Measurements from ENCODE around the gene COL25A1. TPM values are rescaled to one million over a fixed set of nuclear protein-coding genes. Genes with fewer than 3 reads are reported as not detected.
A peak's percentile ranks its signal among the peaks of the same experiment; 100 is the strongest.
"Not testable (repeated sequence)": the region's sequence is repeated elsewhere in the genome, so short reads cannot be mapped to it uniquely, and the experiment has no call there.

Gene COL25A1
- total RNA-seq, 1 donor from 2014 or later, result 8.6 TPM

GRCh38 chr4:108950158-108950915 lies 352.1 kb downstream of the COL25A1 start:
- DNase-seq, result no peak

DNA sequence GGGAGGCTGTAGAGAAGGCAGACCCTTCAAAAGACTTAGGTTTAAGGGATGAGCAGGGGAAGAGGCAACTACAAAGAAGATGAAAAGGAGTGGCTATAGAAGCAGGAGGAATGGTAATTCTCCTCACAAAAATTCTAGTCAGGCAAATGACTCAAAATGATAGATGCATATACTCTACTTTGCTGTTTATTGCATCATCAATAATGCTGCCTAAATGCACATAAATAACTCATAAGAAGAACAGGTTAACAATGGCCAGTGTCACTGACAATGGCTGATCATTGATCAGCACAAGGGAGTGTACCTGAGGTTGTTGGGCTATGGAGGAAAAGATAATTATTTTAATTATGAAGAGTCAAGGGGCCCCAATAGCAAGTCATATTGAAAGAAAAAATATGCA lies 354.9 kb downstream of the COL25A1 start:
- no peak for DNase-seq

- DNase-seq, result no peak
Observed at GRCh38 chr4:108946237-108946636, 356.2 kb downstream of the COL25A1 start.

DNA sequence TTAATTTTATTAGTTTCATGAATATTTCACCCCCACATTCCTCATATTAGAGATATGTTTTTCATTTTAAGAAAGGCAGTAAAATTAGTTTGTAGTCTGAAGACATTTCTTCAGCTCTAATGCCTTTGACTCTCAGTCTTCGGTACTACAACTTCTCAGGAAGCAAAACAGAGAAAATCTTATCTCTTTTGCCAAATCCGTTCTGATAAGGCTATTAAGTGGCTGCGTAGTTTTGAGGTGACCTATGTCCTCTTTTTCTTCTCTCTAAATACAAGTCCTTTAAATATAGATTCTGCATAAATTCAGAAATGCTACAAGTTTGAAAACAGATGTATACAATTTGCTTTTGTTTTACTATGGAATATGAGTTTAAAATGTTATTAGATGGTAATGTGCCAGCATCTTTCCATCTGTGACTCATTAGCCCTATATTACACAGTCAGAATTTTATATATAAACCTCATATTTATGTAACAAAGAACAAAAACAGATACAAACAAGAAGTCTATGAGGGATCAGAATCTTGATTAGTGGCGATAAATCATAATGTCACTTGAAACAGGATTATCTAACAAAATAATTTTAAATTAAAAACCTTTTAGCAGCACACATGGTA lies 358.4 kb downstream of the COL25A1 start:
- peak; percentile 74 for DNase-seq

GRCh38 chr4:108943371-108943770 lies 359.1 kb downstream of the COL25A1 start:
- DNase-seq, result no peak

- DNase-seq, result no peak
Observed at GRCh38 chr4:108941904-108942430, 360.5 kb downstream of the COL25A1 start.

GRCh38 chr4:108940634-108941033 lies 361.8 kb downstream of the COL25A1 start:
- DNase-seq, result no peak

GRCh38 chr4:108940149-108940548 lies 362.3 kb downstream of the COL25A1 start:
- no peak for DNase-seq

GRCh38 chr4:108937066-108937465 lies 365.4 kb downstream of the COL25A1 start:
- DNase-seq, result no peak

DNA sequence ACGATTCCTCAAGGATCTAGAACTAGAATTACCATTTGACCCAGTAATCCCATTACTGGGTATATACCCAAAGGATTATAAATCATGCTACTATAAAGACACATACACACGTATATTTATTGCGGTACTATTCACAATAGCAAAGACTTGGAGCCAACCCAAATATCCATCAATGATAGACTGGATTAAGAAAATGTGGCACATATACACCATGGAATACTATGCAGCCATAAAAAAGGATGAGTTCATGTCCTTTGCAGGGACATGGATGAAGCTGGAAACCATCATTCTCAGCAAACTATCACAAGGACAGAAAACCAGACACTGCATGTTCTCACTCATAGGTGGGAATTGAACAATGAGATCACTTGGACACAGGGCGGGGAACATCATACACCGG lies 368.5 kb downstream of the COL25A1 start:
- not testable (repeated sequence) for DNase-seq

GRCh38 chr4:108933046-108933445 lies 369.4 kb downstream of the COL25A1 start:
- no peak for DNase-seq

- DNase-seq, result no peak
Observed at GRCh38 chr4:108931926-108932325, 370.5 kb downstream of the COL25A1 start.

GRCh38 chr4:108930186-108930585 lies 372.3 kb downstream of the COL25A1 start:
- DNase-seq, result no peak

- DNase-seq, result no peak
Observed at GRCh38 chr4:108926781-108927180, 375.7 kb downstream of the COL25A1 start.

- DNase-seq, result peak; percentile 32
Observed at GRCh38 chr4:108926061-108926460, 376.4 kb downstream of the COL25A1 start.

- no peak for DNase-seq
Observed at GRCh38 chr4:108922191-108922590, 380.3 kb downstream of the COL25A1 start.

GRCh38 chr4:108920395-108921087 lies 381.9 kb downstream of the COL25A1 start:
- no peak for DNase-seq

DNA sequence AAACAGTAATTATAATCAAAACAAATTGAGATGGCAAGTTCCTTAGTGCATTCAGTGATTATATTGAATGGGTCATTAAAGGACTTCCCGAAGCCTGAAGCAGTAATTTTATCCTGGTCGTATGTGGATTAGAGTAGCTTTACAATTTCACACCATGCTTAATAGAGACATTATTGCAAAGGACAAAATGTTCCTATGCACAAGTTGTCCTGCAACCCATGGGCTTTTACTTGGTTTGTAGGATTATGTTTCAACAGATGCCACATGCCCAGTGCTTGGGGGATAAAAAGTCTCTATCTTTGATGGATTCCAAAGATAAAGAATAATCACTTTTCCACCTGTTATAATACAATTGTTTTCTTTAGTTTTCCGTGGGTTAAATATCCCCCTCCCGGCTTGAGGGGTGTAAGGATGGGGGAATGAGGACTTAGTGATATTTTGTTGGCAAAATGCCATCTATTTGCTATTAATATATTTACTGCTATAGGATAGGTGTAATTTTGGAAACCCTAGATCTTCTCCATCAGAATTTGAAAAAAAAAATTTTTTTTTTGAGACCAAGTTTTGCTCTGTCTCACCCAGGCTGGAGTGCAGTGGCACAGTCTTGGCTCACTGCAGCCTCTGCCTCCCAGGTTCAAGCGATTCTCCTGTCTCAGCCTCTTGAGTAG lies 383.1 kb downstream of the COL25A1 start:
- DNase-seq, result no peak

DNA sequence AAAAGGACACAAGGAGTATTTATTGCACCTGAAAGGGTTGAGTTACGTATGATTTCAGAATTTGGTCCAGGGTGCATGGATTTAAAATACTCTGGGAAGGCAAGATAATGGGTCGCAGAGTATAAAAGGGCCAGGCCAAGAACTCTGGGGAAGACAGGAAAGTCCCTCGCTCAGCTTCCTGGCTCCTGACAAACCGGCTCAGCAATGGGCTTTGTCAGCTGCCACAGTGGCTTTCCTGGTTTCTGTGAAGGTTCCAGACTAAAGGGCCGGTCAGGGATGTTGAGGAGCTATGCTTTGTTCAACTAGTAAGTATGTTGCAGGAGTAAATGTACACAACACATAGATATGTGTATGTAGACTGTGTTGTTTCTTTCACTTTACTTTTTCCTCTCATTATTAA lies 385.2 kb downstream of the COL25A1 start:
- DNase-seq, result no peak

GRCh38 chr4:108916638-108917037 lies 385.8 kb downstream of the COL25A1 start:
- no peak for DNase-seq

GRCh38 chr4:108906866-108907367 lies 395.5 kb downstream of the COL25A1 start:
- DNase-seq, result no peak

DNA sequence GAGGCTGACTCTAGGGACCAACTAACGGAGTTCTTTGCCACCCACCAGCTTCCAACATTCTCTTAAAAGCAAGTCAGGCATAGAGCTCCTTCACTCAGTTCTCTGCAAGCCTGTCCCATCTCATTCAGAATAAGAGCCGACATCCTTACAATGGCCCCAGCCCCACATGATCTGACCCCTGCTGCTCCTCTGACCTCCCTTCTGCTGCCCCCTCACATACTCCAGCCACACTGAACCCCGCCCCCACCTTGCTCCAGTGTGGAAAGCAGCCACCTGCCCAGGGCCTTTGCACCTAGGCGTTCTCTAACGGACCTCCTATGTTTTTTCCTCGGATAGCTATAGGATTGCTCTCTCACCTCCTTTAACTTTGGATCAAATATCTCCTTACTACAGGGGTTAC lies 396.5 kb downstream of the COL25A1 start:
- no peak for DNase-seq
